IPS DF 19.7 (cell line): ENCODE results near the gene PODNL1.
"Not testable (repeated sequence)": the region's sequence is repeated elsewhere in the genome, so short reads cannot be mapped to it uniquely, and the experiment has no call there.

Source experiments
- DNase-seq: peaks from one replicate; pipeline ENCODE4 v3.0.0-alpha.2; 2013; ENCODE audit warnings: low read depth, low spot score

Gene PODNL1

GRCh38 chr19:13973479-13973878 lies 35.3 kb upstream of the PODNL1 start:
- DNase-seq = not testable (repeated sequence)

- DNase-seq = no peak
These were observed 34.3 kb upstream of the PODNL1 start for GRCh38 chr19:13972368-13973155.

- not testable (repeated sequence) for DNase-seq
These were observed 33.7 kb upstream of the PODNL1 start for GRCh38 chr19:13971868-13972267.

- no peak for DNase-seq
These were observed 31.7 kb upstream of the PODNL1 start for GRCh38 chr19:13969897-13970296.

GRCh38 chr19:13968999-13969398 lies 30.8 kb upstream of the PODNL1 start:
- no peak for DNase-seq

- DNase-seq = no peak
These were observed 30.2 kb upstream of the PODNL1 start for GRCh38 chr19:13968383-13968935.

- not testable (repeated sequence) for DNase-seq
These were observed 29.0 kb upstream of the PODNL1 start for GRCh38 chr19:13967206-13967605.

- no peak for DNase-seq
These were observed 28.5 kb upstream of the PODNL1 start for GRCh38 chr19:13966684-13967128.

GRCh38 chr19:13965926-13966683 lies 27.9 kb upstream of the PODNL1 start:
- no peak for DNase-seq

- no peak for DNase-seq
These were observed 27.2 kb upstream of the PODNL1 start for GRCh38 chr19:13965377-13965896.

- DNase-seq = no peak
These were observed 26.6 kb upstream of the PODNL1 start for GRCh38 chr19:13964776-13965175.

GRCh38 chr19:13963603-13964105 lies 25.4 kb upstream of the PODNL1 start:
- no peak for DNase-seq

GRCh38 chr19:13962699-13963602 lies 24.7 kb upstream of the PODNL1 start:
- no peak for DNase-seq

GRCh38 chr19:13961826-13962698 lies 23.8 kb upstream of the PODNL1 start:
- DNase-seq = no peak

- no peak for DNase-seq
These were observed 22.9 kb upstream of the PODNL1 start for GRCh38 chr19:13960863-13961784.

- DNase-seq = no peak
These were observed 22.0 kb upstream of the PODNL1 start for GRCh38 chr19:13959962-13960862.

GRCh38 chr19:13959141-13959961 lies 21.1 kb upstream of the PODNL1 start:
- DNase-seq = no peak
